ENCODE data around the gene GNA12. TPM values are rescaled to one million over a fixed set of nuclear protein-coding genes. Genes with fewer than 3 reads are reported as not detected.

GNA12 gene
- total and polyA plus RNA-seq, 4 donors = 3.7 to 19.0 (median 11.3) TPM

DNA sequence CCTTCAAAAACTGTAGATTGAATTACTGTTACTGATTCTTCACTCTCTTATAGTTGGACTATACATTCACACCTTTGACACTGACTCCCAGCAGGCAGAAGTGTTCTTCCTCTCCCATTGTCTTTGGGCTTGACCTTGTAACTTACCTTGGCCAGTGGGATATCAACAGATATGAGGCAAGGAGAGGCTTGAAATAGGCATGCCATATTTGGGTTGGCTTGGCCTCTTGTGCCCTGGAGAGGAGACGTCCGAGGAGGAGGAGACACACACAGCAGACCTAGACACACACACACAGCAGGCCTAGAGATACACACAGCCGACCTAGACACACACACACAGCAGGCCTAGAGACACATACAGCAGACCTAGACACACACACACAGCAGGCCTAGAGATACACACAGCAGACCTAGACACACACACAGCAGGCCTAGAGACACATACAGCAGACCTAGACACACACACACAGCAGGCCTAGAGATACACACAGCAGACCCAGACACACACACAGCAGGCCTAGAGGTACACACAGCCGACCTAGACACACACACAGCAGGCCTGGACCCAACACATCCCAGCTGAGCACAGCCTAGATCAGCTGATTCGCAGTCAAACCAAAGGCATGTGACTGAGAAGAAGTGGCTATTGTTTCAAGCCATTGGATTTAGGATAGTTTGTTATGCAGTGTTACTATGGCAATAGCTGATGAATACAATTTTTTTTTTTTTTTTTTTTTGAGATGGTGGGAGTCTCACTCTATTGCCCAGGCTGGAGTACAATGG is 12.5 kb upstream of the GNA12 start:
- 91% methylated on average over 5 of the region's 5 CpGs for WGBS
- Histone ChIP-seq H3K4me3 (ENCODE audit: low read depth in 1 of 3, low read length in 3 of 3) (no peak overlapping the region), H3K27me3 (ENCODE audit: control insufficient read depth in 4 of 4, insufficient read depth in 4 of 4, low read length in 3 of 4) (no peaks in the 10 kb centered on the region), H3K9ac (ENCODE audit: low read depth in 1 of 2, low read length in 2 of 2) (no peak overlapping the region), H3K4me1 (ENCODE audit: control insufficient read depth in 4 of 4, insufficient read depth in 4 of 4, low read length in 3 of 4) (no peaks in the 10 kb centered on the region), H3K27ac (ENCODE audit: low read depth in 1 of 2, low read length in 2 of 2) (no peak overlapping the region), H3K36me3 (ENCODE audit: control insufficient read depth in 4 of 4, insufficient read depth in 3 of 4, low read depth in 1 of 4, low read length in 3 of 4) (no peaks in the 10 kb centered on the region), H3K9me3 (ENCODE audit: control insufficient read depth in 4 of 4, low read length in 3 of 4) (no peaks in the 10 kb centered on the region)
- no peak for DNase-seq (ENCODE audit: low spot score)
- TF ChIP-seq, protein P1, sequence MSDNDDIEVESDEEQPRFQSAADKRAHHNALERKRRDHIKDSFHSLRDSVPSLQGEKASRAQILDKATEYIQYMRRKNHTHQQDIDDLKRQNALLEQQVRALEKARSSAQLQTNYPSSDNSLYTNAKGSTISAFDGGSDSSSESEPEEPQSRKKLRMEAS (IDR thresholded peaks at IDR 0.05) = no peak
- TF ChIP-seq EGR1 (IDR thresholded peaks at IDR 0.05; ENCODE audit: low read depth in 2 of 2) (no peak), GABPA (IDR thresholded peaks at IDR 0.05 in 1 of 2, conservative IDR thresholded peaks at IDR 0.05 in 1 of 2) (no peak), RXRA (IDR thresholded peaks at IDR 0.05) (no peak), FOXA1 (IDR thresholded peaks at IDR 0.05) (no peak), RAD21 (IDR thresholded peaks at IDR 0.05) (no peak), TAF1 (conservative IDR thresholded peaks at IDR 0.05) (no peak), HNF4G (IDR thresholded peaks at IDR 0.05) (no peak), JUND (IDR thresholded peaks at IDR 0.05) (no peak), SP1 (IDR thresholded peaks at IDR 0.05) (no peak), YY1 (IDR thresholded peaks at IDR 0.05) (no peak), FOXA2 (IDR thresholded peaks at IDR 0.05) (no peak), NR2F2 (IDR thresholded peaks at IDR 0.05) (no peak), HNF4A (conservative IDR thresholded peaks at IDR 0.05) (no peak)
- TF ChIP-seq, protein P2, sequence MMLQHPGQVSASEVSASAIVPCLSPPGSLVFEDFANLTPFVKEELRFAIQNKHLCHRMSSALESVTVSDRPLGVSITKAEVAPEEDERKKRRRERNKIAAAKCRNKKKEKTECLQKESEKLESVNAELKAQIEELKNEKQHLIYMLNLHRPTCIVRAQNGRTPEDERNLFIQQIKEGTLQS (IDR thresholded peaks at IDR 0.05) = no peak
- TF ChIP-seq, protein P3, sequence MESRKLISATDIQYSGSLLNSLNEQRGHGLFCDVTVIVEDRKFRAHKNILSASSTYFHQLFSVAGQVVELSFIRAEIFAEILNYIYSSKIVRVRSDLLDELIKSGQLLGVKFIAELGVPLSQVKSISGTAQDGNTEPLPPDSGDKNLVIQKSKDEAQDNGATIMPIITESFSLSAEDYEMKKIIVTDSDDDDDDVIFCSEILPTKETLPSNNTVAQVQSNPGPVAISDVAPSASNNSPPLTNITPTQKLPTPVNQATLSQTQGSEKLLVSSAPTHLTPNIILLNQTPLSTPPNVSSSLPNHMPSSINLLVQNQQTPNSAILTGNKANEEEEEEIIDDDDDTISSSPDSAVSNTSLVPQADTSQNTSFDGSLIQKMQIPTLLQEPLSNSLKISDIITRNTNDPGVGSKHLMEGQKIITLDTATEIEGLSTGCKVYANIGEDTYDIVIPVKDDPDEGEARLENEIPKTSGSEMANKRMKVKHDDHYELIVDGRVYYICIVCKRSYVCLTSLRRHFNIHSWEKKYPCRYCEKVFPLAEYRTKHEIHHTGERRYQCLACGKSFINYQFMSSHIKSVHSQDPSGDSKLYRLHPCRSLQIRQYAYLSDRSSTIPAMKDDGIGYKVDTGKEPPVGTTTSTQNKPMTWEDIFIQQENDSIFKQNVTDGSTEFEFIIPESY (IDR thresholded peaks at IDR 0.05) = no peak
- TF ChIP-seq, protein P4, sequence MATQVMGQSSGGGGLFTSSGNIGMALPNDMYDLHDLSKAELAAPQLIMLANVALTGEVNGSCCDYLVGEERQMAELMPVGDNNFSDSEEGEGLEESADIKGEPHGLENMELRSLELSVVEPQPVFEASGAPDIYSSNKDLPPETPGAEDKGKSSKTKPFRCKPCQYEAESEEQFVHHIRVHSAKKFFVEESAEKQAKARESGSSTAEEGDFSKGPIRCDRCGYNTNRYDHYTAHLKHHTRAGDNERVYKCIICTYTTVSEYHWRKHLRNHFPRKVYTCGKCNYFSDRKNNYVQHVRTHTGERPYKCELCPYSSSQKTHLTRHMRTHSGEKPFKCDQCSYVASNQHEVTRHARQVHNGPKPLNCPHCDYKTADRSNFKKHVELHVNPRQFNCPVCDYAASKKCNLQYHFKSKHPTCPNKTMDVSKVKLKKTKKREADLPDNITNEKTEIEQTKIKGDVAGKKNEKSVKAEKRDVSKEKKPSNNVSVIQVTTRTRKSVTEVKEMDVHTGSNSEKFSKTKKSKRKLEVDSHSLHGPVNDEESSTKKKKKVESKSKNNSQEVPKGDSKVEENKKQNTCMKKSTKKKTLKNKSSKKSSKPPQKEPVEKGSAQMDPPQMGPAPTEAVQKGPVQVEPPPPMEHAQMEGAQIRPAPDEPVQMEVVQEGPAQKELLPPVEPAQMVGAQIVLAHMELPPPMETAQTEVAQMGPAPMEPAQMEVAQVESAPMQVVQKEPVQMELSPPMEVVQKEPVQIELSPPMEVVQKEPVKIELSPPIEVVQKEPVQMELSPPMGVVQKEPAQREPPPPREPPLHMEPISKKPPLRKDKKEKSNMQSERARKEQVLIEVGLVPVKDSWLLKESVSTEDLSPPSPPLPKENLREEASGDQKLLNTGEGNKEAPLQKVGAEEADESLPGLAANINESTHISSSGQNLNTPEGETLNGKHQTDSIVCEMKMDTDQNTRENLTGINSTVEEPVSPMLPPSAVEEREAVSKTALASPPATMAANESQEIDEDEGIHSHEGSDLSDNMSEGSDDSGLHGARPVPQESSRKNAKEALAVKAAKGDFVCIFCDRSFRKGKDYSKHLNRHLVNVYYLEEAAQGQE (IDR thresholded peaks at IDR 0.05) = no peak
- TF ChIP-seq, protein P5, sequence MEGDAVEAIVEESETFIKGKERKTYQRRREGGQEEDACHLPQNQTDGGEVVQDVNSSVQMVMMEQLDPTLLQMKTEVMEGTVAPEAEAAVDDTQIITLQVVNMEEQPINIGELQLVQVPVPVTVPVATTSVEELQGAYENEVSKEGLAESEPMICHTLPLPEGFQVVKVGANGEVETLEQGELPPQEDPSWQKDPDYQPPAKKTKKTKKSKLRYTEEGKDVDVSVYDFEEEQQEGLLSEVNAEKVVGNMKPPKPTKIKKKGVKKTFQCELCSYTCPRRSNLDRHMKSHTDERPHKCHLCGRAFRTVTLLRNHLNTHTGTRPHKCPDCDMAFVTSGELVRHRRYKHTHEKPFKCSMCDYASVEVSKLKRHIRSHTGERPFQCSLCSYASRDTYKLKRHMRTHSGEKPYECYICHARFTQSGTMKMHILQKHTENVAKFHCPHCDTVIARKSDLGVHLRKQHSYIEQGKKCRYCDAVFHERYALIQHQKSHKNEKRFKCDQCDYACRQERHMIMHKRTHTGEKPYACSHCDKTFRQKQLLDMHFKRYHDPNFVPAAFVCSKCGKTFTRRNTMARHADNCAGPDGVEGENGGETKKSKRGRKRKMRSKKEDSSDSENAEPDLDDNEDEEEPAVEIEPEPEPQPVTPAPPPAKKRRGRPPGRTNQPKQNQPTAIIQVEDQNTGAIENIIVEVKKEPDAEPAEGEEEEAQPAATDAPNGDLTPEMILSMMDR (IDR thresholded peaks at IDR 0.05; ENCODE audit: low read depth, low read length, missing input control) = no peak

All from liver (tissue), 9 donors.